Activated effector memory CD4-positive, alpha-beta T cell treated with anti-CD3 and anti-CD28 coated beads, Interleukin-2, amount 50 U/mL, for 16 hours (primary cell): ENCODE results near the gene WFIKKN1.

Source experiments
- DNase-seq: peaks from one replicate; pipeline ENCODE4 v3.0.0-alpha.2; 2020

WFIKKN1 gene

GRCh38 chr16:630815-631405 is at the start of gene WFIKKN1:
Gene WFIKKN1 (plus strand): TSS chr16:630985. CDS start chr16:631254, 269 bp downstream.
- no peak for DNase-seq

GRCh38 chr16:582218-582613 is 48.6 kb upstream of the WFIKKN1 start:
- no peak for DNase-seq

GRCh38 chr16:582614-583331 is 48.0 kb upstream of the WFIKKN1 start:
- no peak for DNase-seq

- DNase-seq: no peak
Observed at GRCh38 chr16:583470-583814, 47.3 kb upstream of the WFIKKN1 start.

GRCh38 chr16:583815-584591 is 46.8 kb upstream of the WFIKKN1 start:
- DNase-seq: no peak

- no peak for DNase-seq
Observed at GRCh38 chr16:585351-585750, 45.4 kb upstream of the WFIKKN1 start.

- DNase-seq: no peak
Observed at GRCh38 chr16:586047-586644, 44.6 kb upstream of the WFIKKN1 start.

- DNase-seq: no peak
Observed at GRCh38 chr16:586645-587590, 43.9 kb upstream of the WFIKKN1 start.

- DNase-seq: peak; percentile 87
Observed at GRCh38 chr16:588639-588888, 42.2 kb upstream of the WFIKKN1 start.

- peak; percentile 99 for DNase-seq
Observed at GRCh38 chr16:588889-589657, 41.7 kb upstream of the WFIKKN1 start.

- peak; percentile 99 for DNase-seq
Observed at GRCh38 chr16:589658-590187, 41.1 kb upstream of the WFIKKN1 start, which contains the start of gene RAB40C. Gene RAB40C (plus strand): TSS chr16:590066. CDS start chr16:590292, 226 bp downstream.

GRCh38 chr16:590188-590814 is 40.5 kb upstream of the WFIKKN1 start:
- DNase-seq: no peak

- no peak for DNase-seq
Observed at GRCh38 chr16:590815-591200, 40.0 kb upstream of the WFIKKN1 start.

- no peak for DNase-seq
Observed at GRCh38 chr16:591231-591630, 39.6 kb upstream of the WFIKKN1 start.

GRCh38 chr16:591892-592517 is 38.8 kb upstream of the WFIKKN1 start:
- DNase-seq: no peak

GRCh38 chr16:592518-593306 is 38.1 kb upstream of the WFIKKN1 start:
- no peak for DNase-seq

- DNase-seq: no peak
Observed at GRCh38 chr16:593406-593805, 37.4 kb upstream of the WFIKKN1 start.

- no peak for DNase-seq
Observed at GRCh38 chr16:593807-594206, 37.0 kb upstream of the WFIKKN1 start.

GRCh38 chr16:595094-595528 is 35.7 kb upstream of the WFIKKN1 start:
- no peak for DNase-seq
